Endothelial cell of umbilical vein (primary cell): ENCODE measurements around the gene PSG3. TPM values are rescaled to one million over a fixed set of nuclear protein-coding genes. Genes with fewer than 3 reads are reported as not detected.
A peak's percentile ranks its signal among the peaks of the same experiment; 100 is the strongest.
"Not testable (repeated sequence)": the region's sequence is repeated elsewhere in the genome, so short reads cannot be mapped to it uniquely, and the experiment has no call there.

Experiments
- BruUV-seq: library from RNA; stranded (reverse); fragments of 400-500 nt; replicated peaks from 2 replicates; lab custom pipeline; 2021; lab: Mats Ljungman, UMichigan
- CTCF ChIA-PET: fragments of 300-600, 350-600 bp; sonication (Branson Sonifier 250); formaldehyde crosslinking; loops from one replicate; lab custom pipeline; 2021; ENCODE audit warnings: antibody characterized with exemption, inconsistent platforms; lab: Charles Lee
- POLR2A ChIA-PET: fragments of 300-600, 350-600 bp; sonication (Branson Sonifier 250); formaldehyde crosslinking; loops from one replicate; lab custom pipeline; 2021; ENCODE audit warnings: antibody characterized with exemption, inconsistent platforms; lab: Charles Lee
- DNase-seq: peaks from one replicate; pipeline ENCODE4 v3.0.0-alpha.2; 2011; ENCODE audit warnings: low read depth, low spot score
- FAIRE-seq: peaks from 2 replicates; lab custom pipeline; 2011; peaks lifted over from hg19 to GRCh38; lab: Jason Lieb, UNC
- H2AFZ ChIP-seq: 2 replicates; pipeline ENCODE4 v1.6.0; 2012; ENCODE audit warnings: low read depth, low read length, control low read depth, inconsistent platforms
- H3K27ac ChIP-seq: 2 replicates; pipeline ENCODE4 v1.5.1; 2011; ENCODE audit warnings: low read depth, mild to moderate bottlenecking, control low read depth, low read length, moderate library complexity; ENCODE audit not compliant: insufficient read depth
- H3K27me3 ChIP-seq, 2 experiments: 2 replicates each; pipeline versions ENCODE4 v1.6.0 to v1.6.1; 2011; ENCODE audit warnings: low read length in 2 of 2, mixed read lengths in 1 of 2; ENCODE audit not compliant: control insufficient read depth in 2 of 2, insufficient read depth in 2 of 2
- H3K36me3 ChIP-seq, 2 experiments: 2 replicates in 1 of 2; 3 replicates in 1 of 2; pipeline ENCODE4 v1.5.1; 2011; ENCODE audit warnings: low read length in 2 of 2, mild to moderate bottlenecking in 1 of 2, moderate library complexity in 1 of 2; ENCODE audit not compliant: control insufficient read depth in 2 of 2, insufficient read depth in 2 of 2; ENCODE audit errors: extremely low read depth in 1 of 2
- H3K4me1 ChIP-seq: 3 replicates; pipeline ENCODE4 v1.5.1; 2011; ENCODE audit warnings: mild to moderate bottlenecking, low read length; ENCODE audit not compliant: control insufficient read depth, insufficient read depth; ENCODE audit errors: extremely low read depth
- H3K4me2 ChIP-seq: 2 replicates; pipeline ENCODE4 v1.6.1; 2011; ENCODE audit warnings: low read length, control low read depth, mixed read lengths; ENCODE audit not compliant: insufficient read depth
- H3K4me3 ChIP-seq, 3 experiments: fragments of 200-600 bp in 1 of 3; sonication (generic), shearing (Covaris generic) in 1 of 3; replicated peaks in 1 of 3; 2 replicates each; pipeline ENCODE4 v1.5.1; 2011 to 2016; ENCODE audit warnings: control low read depth in 3 of 3, low read length in 3 of 3, mild to moderate bottlenecking in 2 of 3, inconsistent platforms in 1 of 3, low read depth in 1 of 3, moderate library complexity in 1 of 3; ENCODE audit not compliant: insufficient read depth in 1 of 3
- H3K79me2 ChIP-seq: 2 replicates; pipeline ENCODE4 v1.6.0; 2012; ENCODE audit warnings: low read length, inconsistent platforms; ENCODE audit not compliant: control insufficient read depth, insufficient read depth
- H3K9ac ChIP-seq: replicated peaks from 2 replicates; pipeline ENCODE3; 2011; ENCODE audit warnings: low read length, control low read depth; ENCODE audit not compliant: insufficient read depth; ENCODE audit errors: extremely low read depth
- H3K9me1 ChIP-seq: replicated peaks from 3 replicates; pipeline ENCODE4 v1.6.0; 2011; ENCODE audit warnings: mild to moderate bottlenecking, low read length; ENCODE audit not compliant: control insufficient read depth, insufficient read depth; ENCODE audit errors: extremely low read depth
- H3K9me3 ChIP-seq: replicated peaks from 2 replicates; pipeline ENCODE4 v1.5.1; 2012; ENCODE audit warnings: low read length, inconsistent platforms; ENCODE audit not compliant: control insufficient read depth, insufficient read depth
- H4K20me1 ChIP-seq: replicated peaks from 2 replicates; pipeline ENCODE3; 2011; ENCODE audit warnings: mild to moderate bottlenecking, low read length; ENCODE audit not compliant: control insufficient read depth, insufficient read depth; ENCODE audit errors: extremely low read depth
- CTCF ChIP-seq, 2 donors: IDR thresholded peaks; 1 replicate in 1 of 2; 2 replicates in 1 of 2; pipeline ENCODE4 v1.5.1; 2011; ENCODE audit warnings: low read length in 2 of 2, mild to moderate bottlenecking in 2 of 2, moderate library complexity in 2 of 2, control low read depth in 1 of 2, inconsistent platforms in 1 of 2, low read depth in 1 of 2; ENCODE audit not compliant: insufficient read depth in 1 of 2; ENCODE audit errors: extremely low read depth in 1 of 2
- POLR2A ChIP-seq: IDR thresholded peaks from 2 replicates; pipeline ENCODE4 v1.6.1; 2012; ENCODE audit warnings: low read depth, mild to moderate bottlenecking, control low read depth, low read length
- POLR2AphosphoS5 ChIP-seq: IDR thresholded peaks from 2 replicates; pipeline ENCODE4 v1.6.1; 2012; ENCODE audit warnings: low read depth, mild to moderate bottlenecking, control low read depth, low read length, moderate library complexity; ENCODE audit not compliant: insufficient read depth
- dilution Hi-C: fragments of 300-500 bp; cut with MboI; formaldehyde crosslinking; loops from one replicate; pipeline ENCODE4 v1.15.0; 2019; ENCODE audit warnings: low sequenced_read_pairs; ENCODE audit not compliant: extremely low pct_ligation_motif_present
- intact Hi-C: fragments of 100-400 bp; cut with micrococcal nuclease; formaldehyde crosslinking; loops from one replicate; pipeline ENCODE4 v1.10.0; 2022
- polyA plus RNA-seq, 4 experiments: library from polyadenylated mRNA; depleted of rRNA in 3 of 4; stranded (reverse) in 3 of 4; unstranded in 1 of 4; fragments of >200 nt; gene quantifications; 2 replicates each; pipeline versions ENCODE4 v1.2.1 to v1.2.3, GENCODE V29; 2011 to 2012; ENCODE audit warnings: missing spikeins in 1 of 4
- total RNA-seq: library from RNA; stranded (reverse); gene quantifications from 2 replicates; pipeline ENCODE4 v1.2.3, GENCODE V29; 2021

Gene PSG3
- total and polyA plus RNA-seq, 2 donors (not counting 3 experiments of a cell fraction or from before 2014, with no cell fraction given) = not detected

- DNase-seq = no peak
- H3K9ac ChIP-seq = no peak overlapping the region
- H3K9me3 ChIP-seq = no peaks in the 10 kb centered on the region
- no peak overlapping the region for H3K4me3 ChIP-seq
- BruUV-seq = no TSS peak
- H3K36me3 ChIP-seq = no peaks in the 10 kb centered on the region
- FAIRE-seq = no peak
- H4K20me1 ChIP-seq = no peaks in the 10 kb centered on the region
- H3K4me2 ChIP-seq = no peak overlapping the region
- TF ChIP-seq CTCF (IDR thresholded peaks at IDR 0.05; ENCODE audit: extremely low read depth in 1 of 2, insufficient read depth in 1 of 2, low read depth in 1 of 2, low read length in 2 of 2) (peak in 1 of 2 donors; percentile 3), POLR2A (no peak)
- CTCF ChIA-PET = interaction anchor here (0.6 to 0.9 kb wide), 2 partner anchors 9 to 198 kb away, joined by 3 read pairs; no protein-coding TSS in a partner anchor
- H3K9me1 ChIP-seq = no peaks in the 10 kb centered on the region
- no peaks in the 10 kb centered on the region for H3K27me3 ChIP-seq
- H2AFZ ChIP-seq = no peak overlapping the region
- no peaks in the 10 kb centered on the region for H3K4me1 ChIP-seq
- H3K79me2 ChIP-seq = no peaks in the 10 kb centered on the region
- dilution Hi-C loops (no loop called here), intact Hi-C loops (loop anchor here (10.0 kb wide), 1 partner anchor 71 kb away; the partner anchor contains the start of gene PSG8)
- no peak overlapping the region for H3K27ac ChIP-seq
- POLR2A ChIA-PET = no interaction called here
Measured at GRCh38 chr19:42693760-42694350, 46.4 kb downstream of the PSG3 start.

GRCh38 chr19:42683917-42684513, 56.3 kb downstream of the PSG3 start:
- Histone ChIP-seq H2AFZ (no peak overlapping the region), H3K36me3 (no peaks in the 10 kb centered on the region), H3K9me1 (no peaks in the 10 kb centered on the region), H3K4me2 (no peak overlapping the region), H3K27ac (no peak overlapping the region), H3K9ac (no peak overlapping the region), H4K20me1 (no peaks in the 10 kb centered on the region), H3K79me2 (no peaks in the 10 kb centered on the region), H3K9me3 (no peaks in the 10 kb centered on the region), H3K4me1 (no peaks in the 10 kb centered on the region), H3K4me3 (no peak overlapping the region), H3K27me3 (no peaks in the 10 kb centered on the region)
- peak; percentile 71 for FAIRE-seq
- intact Hi-C loops (no loop called here), dilution Hi-C loops (no loop called here)
- no peak for DNase-seq
- no TSS peak for BruUV-seq
- CTCF ChIA-PET = interaction anchor here (0.7 to 1.1 kb wide), 2 partner anchors 19 to 201 kb away, joined by 3 read pairs; no protein-coding TSS in a partner anchor
- POLR2A ChIA-PET = no interaction called here
- no peak for TF ChIP-seq POLR2AphosphoS5
- TF ChIP-seq CTCF (IDR thresholded peaks at IDR 0.05; ENCODE audit: extremely low read depth in 1 of 2, insufficient read depth in 1 of 2, low read depth in 1 of 2, low read length in 2 of 2) = peak; percentile 36 to 46

GRCh38 chr19:42676326-42676725, 64.0 kb downstream of the PSG3 start:
- POLR2A ChIA-PET, H3K79me2 ChIP-seq, H3K4me2 ChIP-seq, CTCF ChIA-PET, DNase-seq, H3K27ac ChIP-seq, H2AFZ ChIP-seq, H3K4me1 ChIP-seq, H3K36me3 ChIP-seq, H3K9me3 ChIP-seq, intact Hi-C loops, FAIRE-seq, BruUV-seq, H3K27me3 ChIP-seq, H4K20me1 ChIP-seq, dilution Hi-C loops, H3K9me1 ChIP-seq, H3K9ac ChIP-seq, H3K4me3 ChIP-seq: not testable (repeated sequence)
